GM23338 (cell line): ENCODE results near the gene SLC25A48. TPM values are rescaled to one million over a fixed set of nuclear protein-coding genes. Genes with fewer than 3 reads are reported as not detected.

ENCODE experiments used
- ATAC-seq: fragments of 200-7000 bp; cut with Tn5 transposase; 3 replicates; pipeline ENCODE4 v1.9.1; 2020
- DNase-seq: peaks from one replicate; pipeline ENCODE4 v3.0.0-alpha.2; 2015; ENCODE audit warnings: low spot score
- H2AFZ ChIP-seq: fragments of 200-600 bp; sonication (generic); 2 replicates; pipeline ENCODE4 v1.8.0; 2016; ENCODE audit warnings: antibody characterized with exemption, mild to moderate bottlenecking, moderate library complexity
- H3F3A ChIP-seq: fragments of 200-600 bp; sonication (generic); replicated peaks from 2 replicates; pipeline ENCODE4 v1.8.0; 2017; ENCODE audit warnings: antibody characterized with exemption, mixed run types, low read depth
- H3K27ac ChIP-seq: fragments of 200-600 bp; sonication (generic); 2 replicates; pipeline ENCODE4 v1.6.1; 2016; ENCODE audit warnings: low read depth
- H3K27me3 ChIP-seq: fragments of 200-600 bp; sonication (generic); 2 replicates; pipeline ENCODE4 v1.8.0; 2016; ENCODE audit warnings: mild to moderate bottlenecking, mixed run types, moderate library complexity; ENCODE audit not compliant: insufficient read depth
- H3K36me3 ChIP-seq: fragments of 200-600 bp; sonication (generic); 2 replicates; pipeline ENCODE4 v1.8.0; 2016; ENCODE audit warnings: mild to moderate bottlenecking; ENCODE audit not compliant: insufficient read depth
- H3K4me1 ChIP-seq: fragments of 200-600 bp; sonication (generic); 2 replicates; pipeline ENCODE4 v1.8.0; 2016; ENCODE audit warnings: mild to moderate bottlenecking, moderate library complexity; ENCODE audit not compliant: insufficient read depth
- H3K4me2 ChIP-seq: fragments of 200-600 bp; sonication (generic); 2 replicates; pipeline ENCODE4 v1.7.1; 2017; ENCODE audit warnings: mixed run types
- H3K4me3 ChIP-seq: fragments of 200-600 bp; sonication (generic); 2 replicates; pipeline ENCODE4 v1.6.1; 2016; ENCODE audit warnings: mixed run types
- H3K79me2 ChIP-seq: fragments of 200-600 bp; sonication (generic); replicated peaks from 2 replicates; pipeline ENCODE4 v1.8.0; 2017; ENCODE audit warnings: mild to moderate bottlenecking; ENCODE audit not compliant: insufficient read depth
- H3K9me2 ChIP-seq: fragments of 200-600 bp; sonication (generic); 2 replicates; pipeline ENCODE4 v1.8.0; 2017; ENCODE audit not compliant: insufficient read depth
- H4K20me1 ChIP-seq: fragments of 200-600 bp; sonication (generic); replicated peaks from 2 replicates; pipeline ENCODE4 v1.8.0; 2017; ENCODE audit warnings: mild to moderate bottlenecking; ENCODE audit not compliant: insufficient read depth
- H3K27ac Mint-ChIP-seq: 2 replicates; pipeline ENCODE4 v1.8.0; 2020; ENCODE audit warnings: inconsistent platforms, mild to moderate bottlenecking, moderate library complexity, mixed read lengths
- H3K27me3 Mint-ChIP-seq: 3 replicates; pipeline ENCODE4 v1.8.0; 2022; ENCODE audit warnings: low read depth, mild to moderate bottlenecking, moderate library complexity, mixed read lengths, inconsistent platforms; ENCODE audit not compliant: insufficient read depth, poor library complexity
- H3K36me3 Mint-ChIP-seq: 3 replicates; pipeline ENCODE4 v1.8.0; 2021; ENCODE audit warnings: low read depth, mild to moderate bottlenecking, inconsistent platforms, moderate library complexity, mixed read lengths
- H3K4me1 Mint-ChIP-seq: 3 replicates; pipeline ENCODE4 v1.8.0; 2020; ENCODE audit warnings: mild to moderate bottlenecking, inconsistent platforms, mixed read lengths
- H3K4me3 Mint-ChIP-seq: 3 replicates; pipeline ENCODE4 v1.8.0; 2021; ENCODE audit warnings: moderate library complexity, mild to moderate bottlenecking, inconsistent platforms, mixed read lengths
- H3K9me3 Mint-ChIP-seq: 3 replicates; pipeline ENCODE4 v1.8.0; 2020; ENCODE audit warnings: moderate library complexity, mild to moderate bottlenecking, inconsistent platforms, mixed read lengths
- CTCF ChIP-seq, 2 experiments: fragments of 200-600 bp in 1 of 2; sonication (generic) in 1 of 2; conservative IDR thresholded peaks; 2 replicates each; pipeline versions ENCODE4 v1.5.1 to v1.6.1; 2016 to 2017; ENCODE audit warnings: antibody characterized with exemption in 2 of 2, low read depth in 2 of 2, mild to moderate bottlenecking in 2 of 2, moderate library complexity in 1 of 2
- EZH2 ChIP-seq: fragments of 200-600 bp; sonication (generic); IDR thresholded peaks from one replicate; pipeline ENCODE4 v1.8.0; 2017; ENCODE audit warnings: antibody characterized with exemption, mild to moderate bottlenecking, low read depth; ENCODE audit not compliant: unreplicated experiment
- ZNF462 ChIP-seq: fragments of 250-450 bp; sonication (Bioruptor Pico); IDR thresholded peaks from 2 replicates; pipeline ENCODE4 v1.5.0; 2020; ENCODE audit warnings: mild to moderate bottlenecking, moderate library complexity
- polyA plus RNA-seq: library from polyadenylated mRNA; unstranded; fragments of >200 nt; fragmentation: Nextera tagmentation; extraction: Ambion mirVana; gene quantifications from 2 replicates; pipeline ENCODE4 v1.2.1, GENCODE V29; 2016
- total RNA-seq: library from RNA; depleted of rRNA; stranded (reverse); fragments of >200 nt; shearing (Covaris generic); gene quantifications from 2 replicates; pipeline ENCODE4 v1.2.3, GENCODE V29; 2014
- TF ChIP-seq, protein P1 (sequence below): IDR thresholded peaks from one replicate; pipeline ENCODE4 v1.6.1; 2018; ENCODE audit warnings: antibody characterized with exemption; ENCODE audit not compliant: unreplicated experiment

Gene SLC25A48
- total and polyA plus RNA-seq, 2 experiments from 2014 or later: 1.1 to 1.5 TPM

DNA sequence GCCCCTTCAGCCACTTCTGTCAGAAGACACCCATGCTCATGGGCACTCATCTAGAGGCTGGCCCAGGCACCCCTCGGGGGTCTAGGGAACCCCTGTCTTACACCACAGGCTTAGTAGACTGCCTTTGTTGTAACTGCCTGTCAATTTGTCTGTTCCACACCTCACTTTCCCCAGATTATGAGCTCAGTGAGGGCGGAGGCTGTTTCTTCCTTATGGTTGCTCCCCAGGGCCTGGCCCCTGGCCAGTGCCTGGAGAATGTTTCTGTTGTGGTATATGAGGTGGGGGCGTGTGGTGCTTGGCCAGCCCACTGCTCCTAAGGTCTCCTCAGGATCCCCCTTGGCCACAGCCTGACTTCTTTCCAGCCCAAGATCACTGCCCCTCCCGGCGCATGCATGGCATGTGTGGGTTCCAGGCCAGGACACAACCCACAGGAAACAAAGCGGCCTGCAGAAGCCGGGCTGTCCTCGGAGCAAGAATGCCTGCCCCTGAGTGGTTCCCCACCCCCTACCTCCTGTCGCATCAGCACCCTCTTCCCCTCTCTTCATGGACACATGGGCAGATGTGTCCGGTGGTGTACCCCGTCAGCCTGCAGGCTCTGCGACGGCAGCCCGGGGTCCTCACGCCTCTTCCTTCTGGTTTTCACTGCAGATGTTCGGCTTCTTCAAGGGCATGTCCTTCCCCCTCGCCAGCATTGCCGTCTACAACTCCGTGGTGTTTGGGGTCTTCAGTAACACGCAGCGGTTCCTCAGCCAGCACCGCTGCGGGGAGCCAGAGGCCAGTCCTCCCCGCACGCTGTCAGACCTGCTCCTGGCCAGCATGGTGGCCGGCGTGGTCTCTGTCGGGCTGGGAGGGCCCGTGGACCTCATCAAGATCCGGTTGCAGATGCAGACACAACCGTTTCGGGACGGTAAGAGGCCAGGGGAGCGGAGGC, 17.7 kb downstream of the SLC25A48 start:
- peaks cover 5% of the 10 kb centered on the region; the same call in 1 of the 2 replicates for H3K9me2 ChIP-seq
- ATAC-seq: no peak
- H3K4me1 Mint-ChIP-seq: no peaks in the 10 kb centered on the region; the same call in 2 of the 3 replicates
- H3K36me3 Mint-ChIP-seq: no peaks in the 10 kb centered on the region; the same call in 2 of the 3 replicates
- H3F3A ChIP-seq: no peaks in the 10 kb centered on the region
- peaks cover 4% of the 10 kb centered on the region for H3K27me3 Mint-ChIP-seq
- H2AFZ ChIP-seq: no peak overlapping the region
- no peak overlapping the region for H3K4me3 ChIP-seq
- H3K4me3 Mint-ChIP-seq: no peak overlapping the region
- H3K79me2 ChIP-seq: no peaks in the 10 kb centered on the region
- H3K36me3 ChIP-seq: no peaks in the 10 kb centered on the region
- no peaks in the 10 kb centered on the region for H3K9me3 Mint-ChIP-seq
- no peak for TF ChIP-seq CTCF (conservative IDR thresholded peaks at IDR 0.05; ENCODE audit: low read depth in 2 of 2)
- TF ChIP-seq, protein P1, sequence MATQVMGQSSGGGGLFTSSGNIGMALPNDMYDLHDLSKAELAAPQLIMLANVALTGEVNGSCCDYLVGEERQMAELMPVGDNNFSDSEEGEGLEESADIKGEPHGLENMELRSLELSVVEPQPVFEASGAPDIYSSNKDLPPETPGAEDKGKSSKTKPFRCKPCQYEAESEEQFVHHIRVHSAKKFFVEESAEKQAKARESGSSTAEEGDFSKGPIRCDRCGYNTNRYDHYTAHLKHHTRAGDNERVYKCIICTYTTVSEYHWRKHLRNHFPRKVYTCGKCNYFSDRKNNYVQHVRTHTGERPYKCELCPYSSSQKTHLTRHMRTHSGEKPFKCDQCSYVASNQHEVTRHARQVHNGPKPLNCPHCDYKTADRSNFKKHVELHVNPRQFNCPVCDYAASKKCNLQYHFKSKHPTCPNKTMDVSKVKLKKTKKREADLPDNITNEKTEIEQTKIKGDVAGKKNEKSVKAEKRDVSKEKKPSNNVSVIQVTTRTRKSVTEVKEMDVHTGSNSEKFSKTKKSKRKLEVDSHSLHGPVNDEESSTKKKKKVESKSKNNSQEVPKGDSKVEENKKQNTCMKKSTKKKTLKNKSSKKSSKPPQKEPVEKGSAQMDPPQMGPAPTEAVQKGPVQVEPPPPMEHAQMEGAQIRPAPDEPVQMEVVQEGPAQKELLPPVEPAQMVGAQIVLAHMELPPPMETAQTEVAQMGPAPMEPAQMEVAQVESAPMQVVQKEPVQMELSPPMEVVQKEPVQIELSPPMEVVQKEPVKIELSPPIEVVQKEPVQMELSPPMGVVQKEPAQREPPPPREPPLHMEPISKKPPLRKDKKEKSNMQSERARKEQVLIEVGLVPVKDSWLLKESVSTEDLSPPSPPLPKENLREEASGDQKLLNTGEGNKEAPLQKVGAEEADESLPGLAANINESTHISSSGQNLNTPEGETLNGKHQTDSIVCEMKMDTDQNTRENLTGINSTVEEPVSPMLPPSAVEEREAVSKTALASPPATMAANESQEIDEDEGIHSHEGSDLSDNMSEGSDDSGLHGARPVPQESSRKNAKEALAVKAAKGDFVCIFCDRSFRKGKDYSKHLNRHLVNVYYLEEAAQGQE: no peak
- TF ChIP-seq ZNF462 (CRISPR knock-in tag): no peak
- no peak for TF ChIP-seq EZH2
- H3K27ac ChIP-seq: no peak overlapping the region
- no peaks in the 10 kb centered on the region for H3K4me1 ChIP-seq
- H3K27ac Mint-ChIP-seq: no peak overlapping the region; the same call in 1 of the 2 replicates
- DNase-seq: no peak
- no peaks in the 10 kb centered on the region for H3K27me3 ChIP-seq
- no peaks in the 10 kb centered on the region for H4K20me1 ChIP-seq
- no peak overlapping the region for H3K4me2 ChIP-seq
